Thyroid gland (tissue), 4 donors: ENCODE results near the gene C1orf210.

Experiments
- CTCF ChIP-seq, 6 experiments: fragments of 200-600 bp in 3 of 6; fragments of 450-650 bp in 3 of 6; sonication (generic) in 3 of 6; IDR thresholded peaks; one replicate each; pipeline ENCODE4 v1.5.1; 2016 to 2019; ENCODE audit warnings: antibody characterized with exemption in 6 of 6, mild to moderate bottlenecking in 2 of 6, inconsistent platforms in 1 of 6, moderate library complexity in 1 of 6
- POLR2A ChIP-seq, 2 donors: fragments of 450-650 bp; IDR thresholded peaks; one replicate each; pipeline ENCODE4 v1.6.1; 2017; ENCODE audit warnings: antibody characterized with exemption in 2 of 2, mild to moderate bottlenecking in 2 of 2, moderate library complexity in 1 of 2

GRCh38 chr1:43250351-43250761, 35.0 kb downstream of the C1orf210 start:
- TF ChIP-seq CTCF (IDR thresholded peaks at IDR 0.05) (no peak), POLR2A (IDR thresholded peaks at IDR 0.05) (no peak)
